ENCODE results near the gene OBSL1. TPM values are rescaled to one million over a fixed set of nuclear protein-coding genes. Genes with fewer than 3 reads are reported as not detected.

Gene OBSL1
- total RNA-seq, 6 experiments from 2014 or later = 60.0 to 85.2 (median 65.8) TPM

DNA sequence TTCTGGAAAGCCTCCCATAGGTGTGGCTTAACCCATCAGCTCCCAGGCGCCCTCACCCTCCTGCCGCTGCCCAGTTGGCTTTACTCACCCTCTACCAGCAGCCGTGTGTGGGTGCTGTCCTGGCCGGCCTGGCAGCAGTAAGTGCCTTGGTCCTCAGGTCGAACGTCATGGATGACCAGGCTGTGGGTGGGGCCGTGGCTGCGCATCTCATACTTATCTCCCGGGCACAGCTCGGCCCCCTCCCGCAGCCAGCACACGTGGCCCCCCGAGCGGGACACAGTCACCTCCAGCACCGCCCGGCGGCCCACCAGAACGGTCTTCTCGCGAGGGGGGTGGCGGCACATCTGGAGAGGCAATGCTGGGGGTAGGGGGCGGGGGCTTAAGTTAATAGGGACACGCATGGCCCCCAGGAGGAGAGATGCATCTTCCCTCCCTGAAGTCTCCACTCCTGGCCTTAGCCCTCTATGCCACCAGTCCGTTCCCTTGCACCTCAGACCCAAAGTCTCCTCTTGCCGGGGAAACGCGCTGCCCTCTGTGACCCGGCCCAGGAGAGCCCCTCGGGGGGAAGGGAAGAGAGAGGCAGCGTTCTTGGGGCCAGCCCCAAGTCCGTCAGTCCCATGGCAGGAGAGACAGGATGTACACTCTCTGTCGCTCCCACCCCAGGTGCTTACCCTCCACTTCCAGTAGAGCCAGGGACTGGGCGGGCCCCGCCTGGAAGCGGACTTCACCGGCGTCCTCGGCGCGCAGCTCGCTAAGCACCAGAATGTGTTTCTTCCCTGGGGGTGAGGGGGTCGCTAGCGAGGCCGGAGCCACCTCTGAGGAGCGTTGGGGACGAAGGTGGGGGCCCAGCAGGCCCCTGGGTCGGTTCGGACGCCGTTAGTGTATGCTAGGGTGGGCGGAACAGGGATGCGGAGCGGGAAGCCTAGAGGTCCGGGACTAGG, 19.6 kb downstream of the OBSL1 start:
- TF ChIP-seq, protein P1, sequence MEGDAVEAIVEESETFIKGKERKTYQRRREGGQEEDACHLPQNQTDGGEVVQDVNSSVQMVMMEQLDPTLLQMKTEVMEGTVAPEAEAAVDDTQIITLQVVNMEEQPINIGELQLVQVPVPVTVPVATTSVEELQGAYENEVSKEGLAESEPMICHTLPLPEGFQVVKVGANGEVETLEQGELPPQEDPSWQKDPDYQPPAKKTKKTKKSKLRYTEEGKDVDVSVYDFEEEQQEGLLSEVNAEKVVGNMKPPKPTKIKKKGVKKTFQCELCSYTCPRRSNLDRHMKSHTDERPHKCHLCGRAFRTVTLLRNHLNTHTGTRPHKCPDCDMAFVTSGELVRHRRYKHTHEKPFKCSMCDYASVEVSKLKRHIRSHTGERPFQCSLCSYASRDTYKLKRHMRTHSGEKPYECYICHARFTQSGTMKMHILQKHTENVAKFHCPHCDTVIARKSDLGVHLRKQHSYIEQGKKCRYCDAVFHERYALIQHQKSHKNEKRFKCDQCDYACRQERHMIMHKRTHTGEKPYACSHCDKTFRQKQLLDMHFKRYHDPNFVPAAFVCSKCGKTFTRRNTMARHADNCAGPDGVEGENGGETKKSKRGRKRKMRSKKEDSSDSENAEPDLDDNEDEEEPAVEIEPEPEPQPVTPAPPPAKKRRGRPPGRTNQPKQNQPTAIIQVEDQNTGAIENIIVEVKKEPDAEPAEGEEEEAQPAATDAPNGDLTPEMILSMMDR (IDR thresholded peaks at IDR 0.05) = no peak
- H3K4me3 Mint-ChIP-seq = peak overlapping the region; percentile 84
- DNase-seq = peak; percentile 45

DNA sequence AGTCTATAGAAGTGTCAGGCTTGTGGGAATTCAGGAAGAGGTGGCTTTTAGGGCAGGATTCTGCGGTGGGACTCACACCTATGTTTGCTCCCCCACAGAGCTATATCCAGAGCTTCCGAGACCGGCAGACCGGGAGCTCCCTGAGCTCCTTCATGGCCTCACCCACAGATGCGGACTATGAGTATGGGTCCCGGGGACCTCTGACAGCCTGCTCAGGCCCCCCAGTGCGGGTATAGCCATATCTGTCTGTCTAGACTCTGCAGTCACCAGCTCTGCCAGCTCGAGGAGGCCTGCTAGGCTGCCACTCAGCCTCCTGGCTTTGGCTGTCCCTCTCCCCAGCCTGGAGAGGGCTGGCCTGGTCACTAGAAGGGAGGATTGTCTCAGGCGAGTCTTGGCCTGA, 21.7 kb downstream of the OBSL1 start:
- no peak overlapping the region for H3K27ac Mint-ChIP-seq
- H3K36me3 Mint-ChIP-seq (ENCODE audit: low read depth) = peaks cover 6% of the 10 kb centered on the region
- H3K4me3 Mint-ChIP-seq = no peak overlapping the region
- H3K9me3 Mint-ChIP-seq = no peaks in the 10 kb centered on the region
- TF ChIP-seq, protein P1 (IDR thresholded peaks at IDR 0.05) = no peak
- H3K27me3 Mint-ChIP-seq (ENCODE audit: insufficient read depth) = peaks cover 3% of the 10 kb centered on the region
- no peak for DNase-seq
- peaks cover 10% of the 10 kb centered on the region for H3K4me1 Mint-ChIP-seq (ENCODE audit: low read depth)

More for the DNA sequence above, 19.6 kb downstream of the OBSL1 start:
- Mint-ChIP-seq H3K9me3 (no peaks in the 10 kb centered on the region), H3K27ac (peak overlapping the region; percentile 68; the same call in 1 of the 2 replicates), H3K36me3 (ENCODE audit: low read depth) (peaks cover 6% of the 10 kb centered on the region), H3K4me1 (ENCODE audit: low read depth) (peaks cover 6% of the 10 kb centered on the region; the same call in 1 of the 2 replicates), H3K27me3 (ENCODE audit: insufficient read depth) (peaks cover 2% of the 10 kb centered on the region)

DNA sequence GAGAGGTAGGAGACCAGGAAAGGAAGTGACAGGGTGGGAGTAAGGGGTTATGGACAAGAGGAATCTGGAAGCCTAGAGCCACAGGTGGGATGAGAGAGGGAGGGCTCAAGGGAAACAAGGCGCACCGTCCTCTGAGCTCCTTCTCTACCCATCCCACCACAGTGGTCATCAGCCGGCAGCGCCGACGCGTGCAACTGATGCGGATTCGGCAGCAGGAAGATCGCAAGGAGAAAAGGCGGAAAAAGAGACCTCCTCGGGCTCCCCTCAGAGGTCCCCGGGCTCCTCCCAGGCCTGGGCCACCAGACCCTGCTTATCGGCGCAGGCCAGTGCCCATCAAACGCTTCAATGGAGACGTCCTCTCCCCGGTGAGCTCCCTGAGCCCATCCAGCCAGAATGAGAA, 22.3 kb downstream of the OBSL1 start:
- no peak overlapping the region for H3K27ac Mint-ChIP-seq
- no peaks in the 10 kb centered on the region for H3K9me3 Mint-ChIP-seq
- TF ChIP-seq, protein P1 (IDR thresholded peaks at IDR 0.05) = no peak
- no peak overlapping the region for H3K4me3 Mint-ChIP-seq
- H3K27me3 Mint-ChIP-seq (ENCODE audit: insufficient read depth) = peaks cover 3% of the 10 kb centered on the region
- peaks cover 16% of the 10 kb centered on the region for H3K4me1 Mint-ChIP-seq (ENCODE audit: low read depth)
- peaks cover 6% of the 10 kb centered on the region for H3K36me3 Mint-ChIP-seq (ENCODE audit: low read depth)
- DNase-seq = no peak

DNA sequence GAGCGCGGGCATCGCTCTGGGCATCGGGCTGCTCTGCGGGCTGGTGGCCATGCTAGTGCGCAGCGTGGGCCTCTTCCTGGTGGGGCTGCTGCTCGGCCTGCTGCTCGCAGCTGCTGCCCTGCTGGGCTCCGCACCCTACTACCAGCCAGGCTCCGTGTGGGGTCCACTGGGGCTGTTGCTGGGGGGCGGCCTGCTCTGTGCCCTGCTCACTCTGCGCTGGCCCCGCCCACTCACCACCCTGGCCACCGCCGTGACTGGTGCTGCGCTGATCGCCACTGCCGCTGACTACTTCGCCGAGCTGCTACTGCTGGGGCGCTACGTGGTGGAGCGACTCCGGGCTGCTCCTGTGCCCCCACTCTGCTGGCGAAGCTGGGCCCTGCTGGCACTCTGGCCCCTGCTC, 23.7 kb downstream of the OBSL1 start:
- TF ChIP-seq, protein P1 (IDR thresholded peaks at IDR 0.05) = no peak
- Mint-ChIP-seq H3K9me3 (no peaks in the 10 kb centered on the region), H3K36me3 (ENCODE audit: low read depth) (peaks cover 6% of the 10 kb centered on the region), H3K4me1 (ENCODE audit: low read depth) (peaks cover 16% of the 10 kb centered on the region), H3K4me3 (no peak overlapping the region), H3K27ac (no peak overlapping the region), H3K27me3 (ENCODE audit: insufficient read depth) (peaks cover 3% of the 10 kb centered on the region)
- no peak for DNase-seq

DNA sequence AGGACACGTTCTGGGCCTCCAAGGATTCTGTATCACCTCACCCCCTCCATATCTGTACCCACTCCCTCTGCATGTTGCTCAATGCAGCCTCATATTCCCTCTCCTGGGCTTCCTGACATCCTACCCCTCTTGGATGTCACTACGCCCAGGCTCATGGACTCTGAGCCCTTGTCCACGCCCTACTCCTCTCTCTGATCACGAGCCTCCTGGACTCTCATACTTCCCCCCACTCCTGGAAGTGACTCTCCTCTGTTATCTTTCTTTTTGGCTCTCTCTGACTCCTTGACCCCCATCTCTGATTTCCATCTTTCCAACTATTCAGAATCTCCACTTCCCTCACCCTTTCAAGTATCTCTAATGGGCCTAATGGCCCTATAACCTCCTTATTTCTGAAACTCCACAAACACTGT, 25.4 kb downstream of the OBSL1 start:
- H3K4me3 Mint-ChIP-seq = no peak overlapping the region
- no peaks in the 10 kb centered on the region for H3K9me3 Mint-ChIP-seq

More for the DNA sequence above, 25.4 kb downstream of the OBSL1 start:
- H3K36me3 Mint-ChIP-seq (ENCODE audit: low read depth) = peaks cover 11% of the 10 kb centered on the region
- peaks cover 3% of the 10 kb centered on the region for H3K27me3 Mint-ChIP-seq (ENCODE audit: insufficient read depth)
- no peak for DNase-seq
- H3K27ac Mint-ChIP-seq = no peak overlapping the region
- peaks cover 19% of the 10 kb centered on the region for H3K4me1 Mint-ChIP-seq (ENCODE audit: low read depth)
- TF ChIP-seq, protein P1 (IDR thresholded peaks at IDR 0.05) = no peak
